GM21576 (cell line): ENCODE data around the gene TYSND1.
"Not testable (repeated sequence)": the region's sequence is repeated elsewhere in the genome, so short reads cannot be mapped to it uniquely, and the experiment has no call there.

ENCODE experiments used
- ATAC-seq: cut with Tn5 transposase; IDR thresholded peaks from one replicate; pipeline ENCODE4 v1.9.1; 2021; ENCODE audit warnings: mild to moderate bottlenecking, moderate library complexity; ENCODE audit not compliant: unreplicated experiment

The TYSND1 gene

GRCh38 chr10:70146489-70147258 lies at the start of gene TYSND1:
Gene TYSND1, minus strand, starts transcription at chr10:70146700. Its CDS starts 114 bp downstream, at chr10:70146586.
- ATAC-seq = peak; percentile 89

DNA sequence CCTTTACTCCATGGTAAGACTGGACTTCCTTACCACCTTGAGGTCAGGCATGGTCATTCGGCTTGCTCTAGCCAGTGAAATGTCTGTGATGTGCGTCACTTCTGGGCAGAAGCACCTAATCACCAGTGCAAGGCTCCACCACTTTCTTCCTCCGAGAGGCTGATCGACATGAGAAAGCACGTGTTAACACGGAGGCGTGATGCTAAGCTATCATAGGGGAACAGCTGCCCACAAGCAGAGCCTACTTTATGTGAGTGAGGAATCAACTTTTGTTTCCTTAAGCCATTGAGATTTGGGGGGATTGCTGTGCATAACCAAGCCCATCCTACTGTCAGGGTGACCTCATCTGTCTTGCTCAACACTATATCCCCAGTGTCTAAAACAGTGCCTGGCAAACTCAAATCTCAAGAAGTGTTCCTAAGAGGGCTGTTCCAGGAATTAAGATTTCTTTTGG lies 46.9 kb upstream of the TYSND1 start:
- ATAC-seq = no peak

DNA sequence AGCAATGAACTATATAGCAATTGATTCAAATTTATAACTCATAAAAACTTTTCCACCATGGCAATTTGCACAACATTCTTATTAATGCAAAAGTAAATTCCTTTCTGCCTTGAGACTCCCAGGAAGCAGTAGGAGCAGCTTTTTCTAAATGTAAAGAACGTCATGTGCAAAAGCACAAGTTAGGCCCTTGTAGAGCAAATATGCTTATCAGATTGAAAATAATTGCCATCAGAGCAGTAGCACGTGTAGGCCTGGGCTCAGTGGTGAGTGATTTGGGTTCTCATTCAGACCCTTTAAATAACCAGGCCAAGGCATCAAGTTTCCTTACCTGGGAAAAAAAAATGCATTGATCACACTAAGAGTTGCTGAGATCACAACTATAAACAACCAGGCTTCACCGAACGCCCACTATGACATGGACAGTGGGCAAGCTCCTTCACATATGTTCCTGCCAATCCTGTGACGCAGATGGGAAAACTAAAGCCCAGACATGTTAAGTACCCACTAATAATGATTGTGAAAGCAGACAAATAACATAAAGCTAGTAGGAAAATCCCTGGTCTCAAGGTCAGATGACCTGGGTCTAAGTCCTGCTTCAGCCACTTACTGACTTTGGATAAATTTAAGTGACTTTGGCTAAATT lies 45.9 kb upstream of the TYSND1 start:
- ATAC-seq = no peak

GRCh38 chr10:70191972-70192305 lies 45.4 kb upstream of the TYSND1 start:
- no peak for ATAC-seq

DNA sequence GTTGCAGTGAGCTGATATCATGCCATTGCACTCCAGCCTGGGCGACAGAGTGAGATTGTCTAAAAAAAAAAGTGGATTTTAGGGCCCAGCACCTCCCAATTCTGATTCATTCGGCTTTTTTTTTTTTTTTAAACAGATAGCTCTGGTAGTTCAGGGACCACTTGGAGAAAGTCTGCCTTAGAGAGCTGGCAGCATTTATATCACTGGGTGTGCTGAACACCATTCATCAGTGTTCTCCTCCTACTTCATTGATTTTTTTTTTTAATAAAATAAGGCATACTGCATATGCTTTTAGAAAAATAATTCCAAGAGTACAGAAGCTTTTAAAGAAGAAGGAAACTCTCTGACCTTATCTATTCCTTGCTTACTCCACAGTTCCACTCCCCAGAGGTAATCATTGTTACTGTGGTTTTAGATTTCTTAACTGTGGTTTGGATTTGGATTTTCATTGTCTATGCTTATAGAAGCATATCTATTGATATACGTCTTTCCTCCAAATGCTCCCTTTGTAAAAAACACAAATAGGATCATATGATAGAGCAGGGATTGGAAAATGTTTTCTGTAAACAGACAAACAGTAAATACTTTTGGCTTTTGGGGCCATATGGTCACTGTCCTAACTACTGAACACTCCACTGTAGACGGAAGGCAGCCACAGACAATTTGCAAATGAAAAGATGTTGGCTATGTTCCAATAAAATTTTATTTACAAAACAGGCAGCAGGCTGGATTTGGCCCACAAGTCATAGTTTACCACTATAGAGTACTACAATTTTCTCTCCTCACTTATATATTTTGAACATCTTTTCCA lies 44.9 kb upstream of the TYSND1 start:
- ATAC-seq = no peak

- no peak for ATAC-seq
Observed at GRCh38 chr10:70190581-70190980, 44.1 kb upstream of the TYSND1 start.

GRCh38 chr10:70190102-70190501 lies 43.6 kb upstream of the TYSND1 start:
- ATAC-seq = no peak

GRCh38 chr10:70188768-70189167 lies 42.3 kb upstream of the TYSND1 start:
- no peak for ATAC-seq

- no peak for ATAC-seq
Observed at GRCh38 chr10:70186571-70186970, 40.1 kb upstream of the TYSND1 start.

DNA sequence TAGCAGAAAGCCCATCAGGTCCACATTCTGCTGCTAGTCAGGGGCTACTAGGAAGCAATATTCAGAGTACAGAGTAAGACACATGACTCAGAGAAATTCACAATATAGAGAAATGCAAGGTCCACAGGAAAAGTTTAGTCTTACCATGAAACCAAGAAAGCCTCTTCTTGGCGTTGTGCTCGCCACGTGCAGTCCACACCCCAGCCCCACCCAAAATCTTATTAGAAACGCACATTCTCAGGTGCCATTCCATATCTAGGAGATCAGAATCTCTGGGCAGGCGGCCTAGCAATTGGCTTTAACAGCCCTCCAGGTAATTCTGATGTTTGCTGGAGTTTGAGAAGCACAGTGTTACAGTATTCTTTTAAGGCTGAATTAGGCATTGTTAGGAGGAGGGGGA lies 39.6 kb upstream of the TYSND1 start:
- ATAC-seq = no peak

DNA sequence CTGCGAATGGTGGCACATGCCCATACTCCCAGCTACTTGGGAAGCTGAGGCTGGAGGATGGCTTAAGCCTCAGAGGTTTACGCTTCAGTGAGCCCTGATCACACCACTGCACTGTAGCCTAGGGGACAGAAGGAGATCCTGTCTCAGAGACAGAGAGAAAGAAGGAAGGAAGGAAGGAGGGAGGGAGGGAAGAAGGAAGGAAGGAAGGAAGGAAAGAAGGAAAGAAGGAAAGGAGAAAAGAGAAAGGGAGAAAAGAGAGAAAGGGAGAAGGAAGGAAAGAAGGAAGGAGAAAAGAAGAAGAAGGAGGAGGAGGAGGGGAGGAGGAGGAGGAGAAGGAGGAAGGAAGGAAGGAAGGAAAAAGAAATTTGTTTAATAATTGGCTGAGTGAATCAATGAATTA lies 36.8 kb upstream of the TYSND1 start:
- ATAC-seq = no peak

GRCh38 chr10:70179209-70179608 lies 32.7 kb upstream of the TYSND1 start:
- not testable (repeated sequence) for ATAC-seq

DNA sequence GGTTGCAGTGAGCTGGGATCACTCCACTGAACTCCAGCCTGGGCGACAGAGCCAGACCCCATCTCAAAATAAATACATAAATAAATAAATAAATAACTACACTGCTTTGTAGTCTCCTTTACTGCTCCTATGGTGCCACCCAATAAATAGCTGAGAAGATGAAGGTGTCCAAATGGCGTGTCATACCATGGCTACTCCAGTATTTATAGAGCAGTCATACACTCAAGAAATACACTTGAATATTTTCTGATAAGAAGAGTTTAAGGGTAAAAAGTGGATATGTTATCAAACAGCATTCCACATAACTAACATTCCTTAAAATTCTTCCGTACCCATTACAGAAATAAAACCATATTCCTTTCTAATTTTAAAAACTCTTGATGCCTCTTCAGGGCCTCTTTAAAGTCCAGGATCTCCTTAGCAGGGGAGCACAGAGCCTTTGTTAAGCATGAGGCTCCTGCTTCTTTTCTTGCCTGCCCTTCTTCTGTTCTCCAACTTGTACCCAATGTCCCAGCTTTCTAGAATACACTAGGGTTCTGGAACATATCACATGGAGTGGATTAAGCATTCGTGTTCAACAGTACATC lies 31.7 kb upstream of the TYSND1 start:
- no peak for ATAC-seq

- ATAC-seq = no peak
Observed at GRCh38 chr10:70176441-70176840, 29.9 kb upstream of the TYSND1 start.

DNA sequence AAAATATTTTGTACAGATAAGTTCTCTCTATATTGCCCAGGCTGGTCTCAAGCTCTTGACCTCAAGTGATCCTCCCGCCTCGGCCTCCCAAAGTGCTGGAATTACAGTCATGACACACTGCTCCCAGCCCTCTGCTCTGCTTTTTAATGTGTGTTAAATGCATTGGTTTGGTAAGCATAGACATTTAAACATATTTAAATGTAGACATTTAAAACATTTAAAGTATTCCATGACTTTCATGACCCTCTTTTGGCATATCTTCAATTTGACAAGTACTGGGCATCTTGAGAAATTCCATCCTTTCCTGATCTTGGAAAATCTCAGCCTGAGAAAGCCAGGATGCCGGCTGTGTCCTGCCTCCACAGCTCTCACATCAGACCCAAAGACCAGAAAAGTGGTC lies 29.0 kb upstream of the TYSND1 start:
- ATAC-seq = no peak

GRCh38 chr10:70174058-70174741 lies 27.7 kb upstream of the TYSND1 start:
- no peak for ATAC-seq

GRCh38 chr10:70169649-70170364 lies 23.3 kb upstream of the TYSND1 start:
- peak; percentile 11 for ATAC-seq

DNA sequence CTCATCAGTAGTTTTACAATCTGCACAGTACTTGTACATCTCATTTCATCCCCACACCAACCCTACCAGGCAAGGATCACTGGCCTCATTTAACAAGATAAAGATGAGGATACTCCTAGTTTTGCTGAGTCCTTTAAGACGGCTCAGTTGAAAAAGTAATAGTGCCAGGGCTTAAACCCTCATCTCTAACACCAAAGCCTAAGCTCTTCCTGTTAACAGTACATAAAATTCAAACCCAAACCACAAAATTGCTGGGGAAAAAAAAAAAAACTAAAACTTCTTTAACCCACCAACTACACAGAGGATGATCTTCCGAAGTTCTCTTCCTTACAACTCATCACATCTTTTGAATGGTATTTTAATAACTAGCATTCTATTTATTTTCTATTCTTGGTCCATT lies 22.5 kb upstream of the TYSND1 start:
- no peak for ATAC-seq

GRCh38 chr10:70167246-70167645 lies 20.7 kb upstream of the TYSND1 start:
- ATAC-seq = no peak

- no peak for ATAC-seq
Observed at GRCh38 chr10:70166394-70166793, 19.9 kb upstream of the TYSND1 start.
